Measurements from ENCODE around the gene PLEKHA8.

DNA sequence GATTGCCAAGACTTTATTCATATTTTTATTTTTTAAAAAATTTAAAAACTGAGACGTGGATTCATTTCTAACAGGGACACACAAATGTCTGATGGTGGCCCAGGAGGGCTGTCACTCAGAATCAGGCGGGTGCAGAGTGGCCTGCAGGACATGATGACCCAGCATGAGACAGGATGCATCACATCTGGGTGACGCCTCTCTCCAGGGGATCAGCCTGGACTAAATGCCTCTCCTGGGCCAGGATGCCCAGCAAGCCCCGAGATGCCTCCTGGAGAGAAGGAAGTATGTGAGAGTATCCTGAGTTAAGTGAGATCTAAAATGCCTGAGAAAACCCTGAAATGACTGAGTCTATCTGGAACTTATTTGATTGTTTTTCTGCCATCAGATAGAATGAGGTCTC, 89.7 kb downstream of the PLEKHA8 start:
- no peak for TF ChIP-seq CREB1 (IDR thresholded peaks at IDR 0.05; ENCODE audit: low read depth)
- TF ChIP-seq, protein P1, sequence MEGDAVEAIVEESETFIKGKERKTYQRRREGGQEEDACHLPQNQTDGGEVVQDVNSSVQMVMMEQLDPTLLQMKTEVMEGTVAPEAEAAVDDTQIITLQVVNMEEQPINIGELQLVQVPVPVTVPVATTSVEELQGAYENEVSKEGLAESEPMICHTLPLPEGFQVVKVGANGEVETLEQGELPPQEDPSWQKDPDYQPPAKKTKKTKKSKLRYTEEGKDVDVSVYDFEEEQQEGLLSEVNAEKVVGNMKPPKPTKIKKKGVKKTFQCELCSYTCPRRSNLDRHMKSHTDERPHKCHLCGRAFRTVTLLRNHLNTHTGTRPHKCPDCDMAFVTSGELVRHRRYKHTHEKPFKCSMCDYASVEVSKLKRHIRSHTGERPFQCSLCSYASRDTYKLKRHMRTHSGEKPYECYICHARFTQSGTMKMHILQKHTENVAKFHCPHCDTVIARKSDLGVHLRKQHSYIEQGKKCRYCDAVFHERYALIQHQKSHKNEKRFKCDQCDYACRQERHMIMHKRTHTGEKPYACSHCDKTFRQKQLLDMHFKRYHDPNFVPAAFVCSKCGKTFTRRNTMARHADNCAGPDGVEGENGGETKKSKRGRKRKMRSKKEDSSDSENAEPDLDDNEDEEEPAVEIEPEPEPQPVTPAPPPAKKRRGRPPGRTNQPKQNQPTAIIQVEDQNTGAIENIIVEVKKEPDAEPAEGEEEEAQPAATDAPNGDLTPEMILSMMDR (IDR thresholded peaks at IDR 0.05 in 2 of 3, conservative IDR thresholded peaks at IDR 0.05 in 1 of 3; ENCODE audit: control insufficient read depth in 2 of 3, extremely low read depth in 1 of 3, insufficient read depth in 1 of 3, low read depth in 3 of 3, low read length in 3 of 3), result no peak
- TF ChIP-seq YBX1 (IDR thresholded peaks at IDR 0.05), result no peak
- TF ChIP-seq ESRRA (IDR thresholded peaks at IDR 0.05; ENCODE audit: low read length), result no peak
- no peak for TF ChIP-seq SIN3A (IDR thresholded peaks at IDR 0.05; ENCODE audit: low read depth, low read length)
- TF ChIP-seq CHD2 (IDR thresholded peaks at IDR 0.05; ENCODE audit: borderline replicate concordance, low read depth, low read length), result no peak
- no peak for TF ChIP-seq POLR2AphosphoS5 (IDR thresholded peaks at IDR 0.05; ENCODE audit: low read length)
- no peak for TF ChIP-seq NR2C2 (IDR thresholded peaks at IDR 0.05; ENCODE audit: borderline replicate concordance, control insufficient read depth, insufficient read length, low read depth)
- TF ChIP-seq EZH2 (IDR thresholded peaks at IDR 0.05; ENCODE audit: borderline replicate concordance, control insufficient read depth, low read depth, low read length), result no peak
- TF ChIP-seq, protein P2, sequence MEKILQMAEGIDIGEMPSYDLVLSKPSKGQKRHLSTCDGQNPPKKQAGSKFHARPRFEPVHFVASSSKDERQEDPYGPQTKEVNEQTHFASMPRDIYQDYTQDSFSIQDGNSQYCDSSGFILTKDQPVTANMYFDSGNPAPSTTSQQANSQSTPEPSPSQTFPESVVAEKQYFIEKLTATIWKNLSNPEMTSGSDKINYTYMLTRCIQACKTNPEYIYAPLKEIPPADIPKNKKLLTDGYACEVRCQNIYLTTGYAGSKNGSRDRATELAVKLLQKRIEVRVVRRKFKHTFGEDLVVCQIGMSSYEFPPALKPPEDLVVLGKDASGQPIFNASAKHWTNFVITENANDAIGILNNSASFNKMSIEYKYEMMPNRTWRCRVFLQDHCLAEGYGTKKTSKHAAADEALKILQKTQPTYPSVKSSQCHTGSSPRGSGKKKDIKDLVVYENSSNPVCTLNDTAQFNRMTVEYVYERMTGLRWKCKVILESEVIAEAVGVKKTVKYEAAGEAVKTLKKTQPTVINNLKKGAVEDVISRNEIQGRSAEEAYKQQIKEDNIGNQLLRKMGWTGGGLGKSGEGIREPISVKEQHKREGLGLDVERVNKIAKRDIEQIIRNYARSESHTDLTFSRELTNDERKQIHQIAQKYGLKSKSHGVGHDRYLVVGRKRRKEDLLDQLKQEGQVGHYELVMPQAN (conservative IDR thresholded peaks at IDR 0.05), result no peak
- TF ChIP-seq RAD21 (IDR thresholded peaks at IDR 0.05; ENCODE audit: insufficient read depth, low read depth, low read length), result no peak
